ENCODE measurements around the gene TUBAL3.
"Not testable (repeated sequence)": the region's sequence is repeated elsewhere in the genome, so short reads cannot be mapped to it uniquely, and the experiment has no call there.

The TUBAL3 gene

GRCh38 chr10:5423771-5424170 lies 19.1 kb upstream of the TUBAL3 start:
- DNase-seq (ENCODE audit: low read depth) = no peak

DNA sequence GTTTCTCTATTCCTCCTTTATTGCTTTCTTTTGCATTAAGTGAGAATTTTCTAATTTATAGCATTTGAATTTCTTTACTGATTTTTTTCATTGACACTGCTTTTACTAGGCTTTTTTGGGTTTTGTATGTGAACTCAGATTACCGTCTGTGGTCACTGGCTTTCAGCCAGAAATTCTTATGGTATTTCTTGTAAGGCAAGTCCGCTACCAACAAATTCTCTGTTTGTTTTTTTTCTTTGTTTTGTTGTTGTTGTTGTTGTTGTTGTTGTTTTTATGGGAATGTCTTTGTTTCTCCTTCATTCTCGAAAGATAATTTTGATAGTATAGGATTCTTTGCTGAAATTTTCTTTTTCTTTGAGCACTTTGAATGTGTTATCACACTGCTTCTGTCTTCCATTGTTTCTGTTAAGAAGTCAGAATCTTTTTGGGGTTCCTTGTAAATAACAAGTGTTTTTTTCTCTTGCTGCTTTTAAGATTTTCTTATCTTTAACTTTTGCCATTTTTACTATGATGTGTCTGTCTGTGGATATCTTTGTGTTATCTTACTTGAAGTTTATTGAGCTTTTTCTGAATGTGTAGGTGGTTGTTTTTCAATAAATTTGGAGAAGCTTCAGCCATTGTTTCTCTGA lies 15.0 kb upstream of the TUBAL3 start:
- no peak for DNase-seq (ENCODE audit: low read depth)

DNA sequence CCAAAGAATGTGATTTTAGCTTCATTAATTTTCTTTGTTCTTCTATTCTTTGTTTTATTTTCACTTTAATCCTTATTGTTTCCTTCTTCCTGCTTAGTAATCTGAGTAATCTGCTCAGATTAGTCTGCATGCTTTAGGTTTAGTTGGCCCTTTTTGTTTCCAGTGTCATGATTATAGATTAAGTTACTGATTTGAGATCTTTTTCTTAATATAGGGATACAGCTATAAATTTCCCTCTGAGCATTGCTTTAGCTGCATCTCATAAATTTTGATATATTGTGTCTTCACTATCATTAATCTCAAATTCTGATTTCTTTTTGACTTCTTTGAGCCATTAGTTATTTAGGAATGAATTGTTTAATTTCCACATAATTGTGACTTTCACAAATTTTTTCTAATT lies 14.0 kb upstream of the TUBAL3 start:
- no peak for DNase-seq (ENCODE audit: low read depth)

DNA sequence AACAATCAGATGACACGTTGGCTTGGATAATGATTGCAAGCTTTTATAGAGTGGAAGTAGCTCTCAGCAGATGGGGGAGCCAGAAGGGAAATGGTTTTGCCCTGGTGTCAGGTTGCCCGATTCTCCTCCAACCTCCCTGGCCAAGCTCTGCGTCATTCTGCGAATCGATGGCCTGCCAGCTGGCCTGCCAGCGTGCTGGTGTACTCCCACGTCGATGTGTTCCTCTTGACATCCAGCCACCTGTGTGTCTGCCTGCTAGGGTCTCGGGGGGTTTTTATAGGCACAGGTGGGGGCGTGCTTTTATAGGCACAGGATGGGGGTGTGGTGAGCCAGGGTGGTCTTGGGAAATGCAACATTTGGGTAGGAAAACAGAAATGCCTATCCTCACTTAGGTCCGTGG lies 12.4 kb upstream of the TUBAL3 start:
- no peak for DNase-seq (ENCODE audit: low read depth)

DNA sequence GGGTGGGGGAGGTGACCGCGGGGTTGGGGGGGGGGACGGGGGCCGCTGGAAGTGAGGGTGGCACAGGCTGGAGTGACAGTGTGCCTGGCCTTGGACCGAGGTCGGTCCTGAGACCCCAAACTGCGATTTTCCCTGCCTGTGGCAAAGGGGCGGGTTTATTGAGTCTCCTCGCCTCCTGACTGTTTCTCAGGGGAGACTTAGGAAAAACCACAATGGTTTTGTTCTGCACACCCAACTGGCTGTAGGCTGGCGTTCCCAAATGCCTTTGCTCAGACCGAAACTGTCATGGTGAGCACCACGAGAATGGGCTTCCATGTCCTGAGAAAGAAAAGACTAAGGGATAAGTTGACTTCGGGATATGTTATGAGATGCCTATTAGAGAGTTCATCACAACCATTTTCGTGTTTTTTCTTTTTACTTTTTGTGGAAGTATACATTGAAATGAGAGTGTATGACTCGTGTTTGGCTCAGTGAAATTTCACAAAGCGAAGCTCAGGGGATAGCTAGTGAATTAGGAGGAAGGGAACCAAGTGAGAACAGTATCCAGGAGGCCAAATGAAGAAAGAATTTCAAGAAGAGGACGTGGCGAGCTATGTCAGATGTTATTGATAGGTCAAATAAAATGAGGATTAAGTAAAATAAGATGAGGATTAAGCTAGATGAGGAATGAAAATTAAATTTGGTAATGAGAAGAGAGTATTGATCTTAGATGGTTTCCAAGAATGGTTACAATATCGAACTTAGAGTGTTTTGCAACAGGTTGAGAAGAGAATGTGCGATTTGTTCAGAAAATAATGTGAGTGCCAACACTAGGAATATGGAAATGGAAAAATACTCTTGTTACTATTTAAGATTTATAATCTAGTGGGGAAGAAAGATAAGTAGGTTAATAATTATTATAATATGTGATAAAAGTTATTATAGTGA lies 8.6 kb upstream of the TUBAL3 start:
- no peak for DNase-seq (ENCODE audit: low read depth)

GRCh38 chr10:5412277-5412941 lies 7.8 kb upstream of the TUBAL3 start, which contains the start of gene NET1:
Gene NET1, plus strand, starts transcription at chr10:5412557. Its CDS starts 136 bp downstream, at chr10:5412693.
- DNase-seq (ENCODE audit: low read depth) = peak; percentile 46

DNA sequence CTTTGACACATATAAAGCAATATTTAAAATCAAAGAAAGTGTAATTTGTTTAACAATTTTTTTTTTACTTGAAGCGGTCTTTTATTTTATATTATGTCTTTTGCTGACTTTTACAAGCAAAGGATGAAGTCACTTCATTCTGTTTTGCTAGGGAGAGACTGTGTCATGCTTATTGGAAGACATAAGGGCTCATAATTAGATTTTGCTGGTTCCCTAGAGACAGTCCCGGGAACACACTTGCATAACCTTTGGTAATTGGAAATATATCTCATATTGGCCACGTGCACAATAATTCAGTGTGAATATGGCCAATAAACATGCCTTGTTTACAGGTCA lies 7.3 kb upstream of the TUBAL3 start:
- no peak for DNase-seq (ENCODE audit: low read depth)

DNA sequence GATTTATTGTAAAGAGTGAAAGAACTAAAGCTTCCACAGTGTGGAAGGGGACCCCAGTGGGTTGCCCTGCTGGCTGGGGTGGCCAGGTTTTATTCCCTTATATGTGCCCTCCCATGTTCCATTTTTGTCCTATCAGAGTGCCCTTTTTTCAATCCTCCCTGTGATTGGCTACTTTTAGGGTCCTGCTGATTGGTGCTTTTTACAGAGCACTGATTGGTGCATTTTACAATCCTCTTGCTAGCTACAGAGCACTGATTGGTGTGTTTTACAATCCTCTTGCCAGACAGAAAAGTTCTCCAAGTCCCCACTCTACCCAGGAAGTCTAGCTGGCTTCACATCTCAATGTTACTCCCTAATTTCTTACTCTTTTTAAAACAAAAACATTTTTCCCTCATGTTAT lies 6.2 kb upstream of the TUBAL3 start:
- not testable (repeated sequence) for DNase-seq (ENCODE audit: low read depth)

DNA sequence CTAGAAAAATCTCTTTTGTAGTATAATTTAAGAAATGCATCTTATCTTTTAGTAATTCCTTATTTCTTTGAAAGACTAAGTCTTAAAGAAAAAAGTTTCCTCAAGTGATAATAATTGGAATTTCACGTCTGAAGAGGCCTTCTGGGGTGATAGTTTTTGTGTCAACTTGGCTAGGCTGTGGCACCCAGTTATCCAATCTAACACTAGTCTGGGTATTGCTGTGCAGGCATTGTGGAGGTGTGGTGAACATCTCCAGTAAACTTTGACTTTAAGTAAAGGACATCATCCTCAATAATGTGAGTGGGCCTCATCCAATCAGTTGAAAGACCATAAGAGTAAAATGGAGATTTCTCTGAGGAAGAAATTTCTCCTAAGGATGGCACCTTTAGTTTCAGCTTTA lies 2.3 kb upstream of the TUBAL3 start:
- no peak for DNase-seq (ENCODE audit: low read depth)

- no peak for DNase-seq (ENCODE audit: low read depth)
These were observed 1.8 kb downstream of the TUBAL3 start for GRCh38 chr10:5402798-5403197.

DNA sequence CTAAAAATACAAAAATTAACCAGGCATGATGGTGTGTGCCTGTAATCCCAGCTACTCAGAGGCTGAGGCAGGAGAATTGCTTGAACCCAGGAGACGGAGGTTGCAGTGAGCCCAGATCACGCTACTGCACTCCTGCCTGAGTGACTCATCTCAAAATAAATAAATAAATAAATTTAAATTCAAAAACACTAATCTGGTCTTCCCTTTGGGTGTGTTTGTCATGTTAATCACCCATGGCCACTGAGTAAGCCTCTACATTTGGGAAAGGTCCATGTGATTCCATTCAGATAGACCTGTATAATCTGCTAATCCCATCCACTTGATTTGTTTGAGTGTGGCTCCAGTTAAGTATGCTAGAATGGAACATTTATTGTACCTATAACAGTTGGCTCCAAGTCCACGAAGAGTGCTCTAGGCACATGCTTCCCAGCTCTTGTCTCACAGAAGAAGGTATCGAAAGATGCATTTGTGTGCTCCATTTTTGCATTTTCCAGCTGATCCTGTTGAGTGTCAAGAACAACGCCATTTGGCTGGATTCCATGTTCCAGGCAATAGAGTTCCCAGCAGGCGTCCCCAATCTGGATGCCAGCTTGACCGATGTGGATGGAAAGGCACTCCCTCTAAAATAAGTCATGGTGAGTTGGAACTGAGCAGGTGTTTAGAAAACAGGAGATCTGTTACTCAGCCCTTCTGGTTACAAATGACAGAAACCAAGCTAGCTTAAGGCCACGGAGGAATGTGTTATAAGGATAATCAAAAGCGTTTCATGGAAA lies 4.0 kb downstream of the TUBAL3 start:
- DNase-seq (ENCODE audit: low read depth) = no peak

- DNase-seq (ENCODE audit: low read depth) = no peak
These were observed 5.3 kb downstream of the TUBAL3 start for GRCh38 chr10:5399332-5399731.

GRCh38 chr10:5396556-5397300 lies 7.9 kb downstream of the TUBAL3 start:
- DNase-seq (ENCODE audit: low read depth) = no peak

GRCh38 chr10:5395168-5395567 lies 9.5 kb downstream of the TUBAL3 start:
- no peak for DNase-seq (ENCODE audit: low read depth)

GRCh38 chr10:5393529-5393928 lies 11.1 kb downstream of the TUBAL3 start:
- DNase-seq (ENCODE audit: low read depth) = no peak

GRCh38 chr10:5391790-5392189 lies 12.8 kb downstream of the TUBAL3 start:
- DNase-seq (ENCODE audit: low read depth) = no peak

DNA sequence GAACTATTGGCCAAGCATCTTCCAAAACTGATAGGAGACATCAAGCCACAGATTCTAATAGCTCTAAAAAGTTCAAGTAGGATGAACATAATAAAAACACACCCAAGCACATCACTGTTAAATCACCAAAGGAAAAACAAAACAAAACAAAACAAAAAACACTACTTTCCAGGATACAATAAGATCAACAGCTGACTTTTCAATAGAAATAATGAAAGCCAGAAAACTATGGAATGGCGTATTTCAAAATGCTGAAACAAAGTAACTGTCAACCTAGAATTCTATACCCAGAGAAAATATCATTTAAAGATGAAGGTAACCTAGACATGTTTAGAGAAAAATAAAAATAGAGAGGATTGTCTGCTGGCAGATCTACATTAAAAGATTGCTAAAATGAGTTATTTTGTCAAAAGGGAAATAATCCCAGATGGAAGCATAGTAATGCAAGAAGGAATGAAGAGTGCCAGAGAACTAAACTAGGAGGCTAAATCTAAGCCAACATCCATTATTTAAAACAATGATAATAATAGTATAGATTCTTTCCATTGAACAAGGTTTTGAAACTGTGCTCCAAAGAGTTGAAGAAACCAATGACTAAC lies 13.9 kb downstream of the TUBAL3 start:
- no peak for DNase-seq (ENCODE audit: low read depth)

DNA sequence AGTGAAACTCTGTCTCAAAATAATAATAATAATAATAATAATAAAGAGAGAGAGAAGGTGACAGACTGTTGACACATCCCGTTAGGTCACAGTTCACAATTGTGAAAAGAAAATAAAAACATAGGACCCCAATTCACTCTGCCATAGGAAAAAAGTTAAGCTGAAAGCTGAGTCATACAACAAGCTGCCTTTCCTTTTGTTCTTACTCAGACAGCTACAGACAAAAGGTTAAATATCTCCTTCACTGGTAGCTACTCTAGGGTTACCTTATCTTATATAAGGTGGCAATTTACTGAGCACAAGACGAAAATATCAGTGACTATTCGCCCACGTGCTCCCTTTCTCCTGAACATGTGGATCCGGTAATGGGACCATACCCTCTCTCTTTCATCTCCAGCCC lies 17.5 kb downstream of the TUBAL3 start:
- no peak for DNase-seq (ENCODE audit: low read depth)

- no peak for DNase-seq (ENCODE audit: low read depth)
These were observed 19.4 kb downstream of the TUBAL3 start for GRCh38 chr10:5385224-5385623.

- DNase-seq (ENCODE audit: low read depth) = no peak
These were observed 23.4 kb downstream of the TUBAL3 start for GRCh38 chr10:5381187-5381586.

- not testable (repeated sequence) for DNase-seq (ENCODE audit: low read depth)
These were observed 24.2 kb downstream of the TUBAL3 start for GRCh38 chr10:5380395-5380794.
